Progenitor cell of endocrine pancreas (in vitro differentiated cells): ENCODE results near the gene SLC6A12. TPM values are rescaled to one million over a fixed set of nuclear protein-coding genes. Genes with fewer than 3 reads are reported as not detected.

Experiments
- DNase-seq: peaks from one replicate; pipeline ENCODE4 v3.0.0; 2021; ENCODE audit warnings: low spot score; ENCODE audit not compliant: unreplicated experiment
- H3K27ac Mint-ChIP-seq: 2 replicates; pipeline ENCODE4 v1.8.0; 2021; ENCODE audit warnings: mild to moderate bottlenecking, moderate library complexity, mixed read lengths
- H3K27me3 Mint-ChIP-seq: 2 replicates; pipeline ENCODE4 v1.8.0; 2021; ENCODE audit warnings: mixed read lengths
- H3K36me3 Mint-ChIP-seq: 2 replicates; pipeline ENCODE4 v1.8.0; 2022; ENCODE audit warnings: mixed read lengths; ENCODE audit not compliant: insufficient read depth
- H3K4me1 Mint-ChIP-seq: 2 replicates; pipeline ENCODE4 v1.8.0; 2021; ENCODE audit warnings: low read depth, mixed read lengths
- H3K4me3 Mint-ChIP-seq: 2 replicates; pipeline ENCODE4 v1.8.0; 2021; ENCODE audit warnings: low read depth, mild to moderate bottlenecking, moderate library complexity, mixed read lengths
- H3K9me3 Mint-ChIP-seq: 2 replicates; pipeline ENCODE4 v1.8.0; 2021; ENCODE audit warnings: low read depth, mixed read lengths
- CTCF ChIP-seq: fragments of 200-600 bp; sonication (generic); IDR thresholded peaks from one replicate; pipeline ENCODE4 v1.5.0; 2021; ENCODE audit warnings: antibody characterized with exemption, mild to moderate bottlenecking; ENCODE audit not compliant: unreplicated experiment
- total RNA-seq: library from RNA; stranded (reverse); gene quantifications from 2 replicates; pipeline ENCODE4 v1.2.1, GENCODE V29; 2021

SLC6A12 gene
- total RNA-seq, 1 donor from 2014 or later: 3.1 TPM

DNA sequence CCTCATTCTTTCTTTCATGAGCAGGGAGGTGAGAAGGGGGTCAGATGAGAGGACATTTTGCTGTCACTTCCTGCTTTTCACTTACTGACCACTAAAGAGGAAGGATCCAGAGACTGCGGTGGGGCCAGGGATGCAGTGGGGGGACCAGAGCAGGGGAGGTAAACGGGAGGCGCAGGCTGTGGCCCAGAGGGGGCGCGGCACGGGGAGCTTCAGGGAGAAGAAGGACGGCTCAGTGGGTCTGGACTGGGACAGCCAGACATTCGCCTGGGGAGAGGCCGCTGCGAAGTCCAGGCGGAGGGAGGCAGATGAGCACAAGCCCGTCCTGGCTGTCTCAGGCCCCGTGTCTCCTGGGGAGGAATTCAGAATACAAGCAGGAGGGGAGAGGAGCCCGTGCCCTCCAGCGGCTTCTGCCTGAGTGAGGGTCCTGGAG, 41.2 kb downstream of the SLC6A12 start:
- DNase-seq: no peak
- Mint-ChIP-seq H3K9me3 (no peaks in the 10 kb centered on the region), H3K4me1 (peaks cover 7% of the 10 kb centered on the region), H3K36me3 (no peaks in the 10 kb centered on the region), H3K4me3 (no peak overlapping the region), H3K27ac (no peak overlapping the region), H3K27me3 (peaks cover 58% of the 10 kb centered on the region)
- no peak for TF ChIP-seq CTCF

DNA sequence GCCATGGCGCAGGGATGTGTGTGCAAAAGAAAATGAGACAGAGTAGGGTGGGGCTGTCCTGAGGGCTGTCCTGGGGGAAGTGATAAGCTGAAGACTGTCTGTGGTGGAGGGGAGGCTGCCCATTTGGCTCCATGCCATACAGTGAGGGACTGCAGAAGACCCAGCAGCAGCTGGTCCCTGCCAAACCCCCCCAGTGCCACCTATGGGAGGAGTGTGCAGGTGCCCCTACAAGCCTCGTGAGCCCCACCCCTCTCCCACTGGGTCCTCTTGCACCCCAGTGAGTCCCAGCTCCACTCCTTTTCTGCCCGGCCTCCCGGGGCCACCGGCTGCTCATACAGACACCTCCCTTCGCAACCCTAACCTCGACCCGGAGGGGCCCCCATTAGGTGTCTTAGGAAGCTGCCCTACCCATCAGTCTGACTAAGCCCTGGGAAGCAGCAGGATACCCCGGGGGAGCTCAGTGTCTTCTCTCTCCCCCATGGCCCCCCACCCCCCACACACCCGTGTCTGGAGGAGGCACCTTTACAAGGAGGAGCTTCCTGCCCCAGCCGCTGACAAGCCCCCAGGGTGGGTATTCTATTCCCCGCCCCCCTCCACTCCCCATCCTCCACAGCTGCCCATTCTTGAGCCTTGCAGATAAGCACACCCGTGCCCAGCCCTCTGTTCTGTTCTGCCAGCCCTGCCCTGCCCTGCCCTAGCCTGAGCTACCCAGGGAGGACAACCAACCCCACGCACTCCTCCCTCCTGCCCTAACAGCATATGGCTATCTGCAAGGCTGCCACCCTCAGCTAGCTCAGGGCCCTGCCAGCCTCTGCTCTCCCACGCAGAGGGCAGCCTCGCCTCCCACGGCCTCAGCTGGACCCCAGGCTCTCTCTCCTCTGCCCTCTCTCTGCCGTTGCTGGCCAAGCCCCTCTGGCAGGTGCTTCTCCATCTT, 41.9 kb downstream of the SLC6A12 start:
- Mint-ChIP-seq H3K9me3 (no peaks in the 10 kb centered on the region), H3K36me3 (no peaks in the 10 kb centered on the region), H3K4me3 (no peak overlapping the region), H3K4me1 (peaks cover 10% of the 10 kb centered on the region), H3K27ac (no peak overlapping the region), H3K27me3 (peaks cover 65% of the 10 kb centered on the region)
- TF ChIP-seq CTCF: no peak
- DNase-seq: no peak

DNA sequence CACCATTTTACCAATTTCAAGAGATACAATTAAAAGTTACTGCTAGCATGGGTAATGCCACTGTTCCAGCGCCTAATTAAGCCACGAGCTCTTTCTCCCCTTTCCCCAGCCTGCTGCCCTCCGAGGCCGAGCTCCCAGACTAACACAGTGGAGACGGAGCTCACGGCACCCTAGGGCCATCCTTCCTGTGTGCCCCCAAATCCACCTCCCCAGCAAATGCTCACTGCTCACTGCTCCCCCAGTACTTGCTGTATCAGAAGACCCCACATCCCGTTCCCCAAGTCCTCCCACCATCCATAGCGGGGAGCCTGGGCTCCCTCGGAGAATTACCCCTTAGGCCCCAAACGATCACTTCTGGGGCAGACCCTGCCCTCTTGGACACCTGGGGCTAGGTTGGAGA, 42.7 kb downstream of the SLC6A12 start:
- DNase-seq: no peak
- Mint-ChIP-seq H3K4me3 (no peak overlapping the region), H3K27me3 (peaks cover 63% of the 10 kb centered on the region), H3K9me3 (no peaks in the 10 kb centered on the region), H3K36me3 (no peaks in the 10 kb centered on the region), H3K4me1 (peaks cover 10% of the 10 kb centered on the region), H3K27ac (no peak overlapping the region)
- no peak for TF ChIP-seq CTCF

DNA sequence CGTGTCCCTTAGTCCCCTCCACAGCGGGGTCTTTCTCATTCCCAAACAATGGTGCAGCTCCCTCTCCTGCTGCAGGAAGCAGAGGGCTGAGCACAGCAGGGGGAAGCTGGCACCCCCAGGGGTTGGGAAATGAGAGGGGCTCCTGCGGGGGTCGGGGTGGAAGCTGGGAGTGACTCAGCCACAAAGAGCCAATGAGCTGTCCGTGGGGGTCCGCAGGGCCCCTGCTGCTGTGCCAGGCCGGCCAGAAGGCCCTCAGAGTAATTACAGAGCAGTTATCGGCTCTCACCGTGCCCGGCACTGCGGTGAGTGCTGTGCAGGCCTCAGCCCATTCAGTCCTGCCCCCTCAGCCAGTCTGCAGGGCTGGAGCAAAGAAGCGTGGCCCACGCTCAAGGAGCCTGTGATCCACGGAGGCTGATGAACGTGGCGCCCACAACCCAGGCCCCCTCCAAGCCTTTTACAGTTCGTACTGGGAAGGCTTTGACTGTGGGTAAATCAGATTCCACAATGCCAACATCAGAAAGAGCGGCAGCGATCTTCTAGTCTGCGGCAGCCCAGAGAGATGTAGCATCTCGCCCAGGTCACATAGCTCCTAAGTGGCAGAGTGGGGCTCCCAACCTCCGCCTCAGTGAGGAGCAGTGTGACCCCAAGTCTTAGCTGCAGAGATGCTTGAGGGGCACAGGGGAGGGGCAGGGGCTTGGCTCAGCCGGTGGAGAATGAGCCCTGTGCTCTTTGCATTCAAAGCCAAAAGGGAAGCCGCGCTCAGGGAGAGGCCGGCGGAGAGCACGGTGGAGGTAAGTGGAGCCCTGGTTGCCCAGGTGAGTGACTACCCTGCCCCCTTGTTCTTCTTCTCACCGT, 43.4 kb downstream of the SLC6A12 start:
- Mint-ChIP-seq H3K4me1 (peaks cover 10% of the 10 kb centered on the region), H3K27ac (no peak overlapping the region)
- no peak for DNase-seq

More for the DNA sequence above, 43.4 kb downstream of the SLC6A12 start:
- Mint-ChIP-seq H3K9me3 (no peaks in the 10 kb centered on the region), H3K4me3 (no peak overlapping the region), H3K27me3 (peaks cover 66% of the 10 kb centered on the region), H3K36me3 (no peaks in the 10 kb centered on the region)
- TF ChIP-seq CTCF: no peak
